CD4-positive, alpha-beta T cell (primary cell): Measurements from ENCODE around the gene GNAS-AS1. TPM values are rescaled to one million over a fixed set of nuclear protein-coding genes. Genes with fewer than 3 reads are reported as not detected.

Experiments used
- ATAC-seq: fragments of 200-7000 bp; cut with Tn5 transposase; one replicate; pipeline ENCODE4 v1.10.0; 2022; ENCODE audit warnings: mild to moderate bottlenecking; ENCODE audit not compliant: poor library complexity
- CTCF ChIA-PET: fragments of 350-600 bp; sonication (Branson Sonifier 250); formaldehyde crosslinking; loops from one replicate; lab custom pipeline; 2021; ENCODE audit warnings: antibody characterized with exemption, inconsistent platforms; lab: Charles Lee
- POLR2A ChIA-PET: fragments of 350-600 bp; sonication (Branson Sonifier 250); formaldehyde crosslinking; loops from one replicate; lab custom pipeline; 2021; ENCODE audit warnings: antibody characterized with exemption, inconsistent platforms; lab: Charles Lee
- DNase-seq, 14 experiments: peaks; one replicate each; pipeline ENCODE4 v3.0.0-alpha.2; 2013 to 2020; ENCODE audit warnings: mixed read lengths in 2 of 14
- H3K27ac ChIP-seq, 2 donors: one replicate each; pipeline versions ENCODE4 v1.5.1 to v1.7.0; 2013; ENCODE audit warnings: low read length in 2 of 2, low read depth in 1 of 2, mild to moderate bottlenecking in 1 of 2
- H3K27me3 ChIP-seq, 2 experiments: 1 replicate in 1 of 2; 2 replicates in 1 of 2; pipeline versions ENCODE4 v1.6.1 to v1.7.0; 2013; ENCODE audit warnings: low read length in 2 of 2, control low read depth in 1 of 2, mild to moderate bottlenecking in 1 of 2, moderate library complexity in 1 of 2; ENCODE audit not compliant: insufficient read depth in 2 of 2, control insufficient read depth in 1 of 2
- H3K36me3 ChIP-seq: one replicate; pipeline ENCODE4 v1.6.1; 2013; ENCODE audit warnings: low read length, control low read depth; ENCODE audit not compliant: insufficient read depth
- H3K4me1 ChIP-seq: one replicate; pipeline ENCODE4 v1.6.1; 2013; ENCODE audit warnings: low read length, control low read depth; ENCODE audit not compliant: insufficient read depth
- H3K4me3 ChIP-seq: one replicate; pipeline ENCODE4 v1.5.1; 2013; ENCODE audit warnings: mild to moderate bottlenecking, low read length, moderate library complexity
- H3K9me3 ChIP-seq, 2 experiments: 1 replicate in 1 of 2; 2 replicates in 1 of 2; pipeline versions ENCODE4 v1.6.1 to v1.7.0; 2013; ENCODE audit warnings: low read length in 2 of 2, mild to moderate bottlenecking in 2 of 2, control low read depth in 1 of 2, moderate library complexity in 1 of 2; ENCODE audit not compliant: control insufficient read depth in 1 of 2, insufficient read depth in 1 of 2
- H3K27ac Mint-ChIP-seq: one replicate; pipeline ENCODE4 v1.8.0; 2020; ENCODE audit warnings: mixed read lengths
- H3K27me3 Mint-ChIP-seq: one replicate; pipeline ENCODE4 v1.8.0; 2021; ENCODE audit warnings: mixed read lengths
- H3K36me3 Mint-ChIP-seq: one replicate; pipeline ENCODE4 v1.8.0; 2021; ENCODE audit warnings: low read depth, mixed read lengths
- H3K4me1 Mint-ChIP-seq: one replicate; pipeline ENCODE4 v1.8.0; 2021; ENCODE audit warnings: low read depth, mixed read lengths
- H3K4me3 Mint-ChIP-seq: one replicate; pipeline ENCODE4 v1.8.0; 2020; ENCODE audit warnings: mild to moderate bottlenecking, mixed read lengths
- H3K9me3 Mint-ChIP-seq: one replicate; pipeline ENCODE4 v1.8.0; 2020; ENCODE audit warnings: mixed read lengths
- CTCF ChIP-seq: fragments of 200-600 bp; IDR thresholded peaks from one replicate; pipeline ENCODE4 v1.8.0; 2022; ENCODE audit warnings: antibody characterized with exemption, mild to moderate bottlenecking
- intact Hi-C, 2 experiments: fragments of 100-400 bp; cut with DNase I in 1 of 2; cut with micrococcal nuclease in 1 of 2; formaldehyde crosslinking; loops; one replicate each; pipeline versions ENCODE4 v1.15.1 to v1.9.0; 2023 to 2025; cut with DNase I, micrococcal nuclease
- total RNA-seq, 174 experiments: library from RNA in 2 of 174; stranded (reverse) in 2 of 174; gene quantifications; one replicate each; pipeline ENCODE4 v1.2.3 and lab custom pipeline; 2021 to 2026

The GNAS-AS1 gene
- total RNA-seq, 2 experiments from 2014 or later: not detected

GRCh38 chr20:58893355-58894120 lies 42.8 kb upstream of the GNAS-AS1 start:
- POLR2A ChIA-PET: interaction anchor here (0.6 to 1.6 kb wide), 8 partner anchors 14 to 241 kb away, joined by 3 to 5 read pairs (median 3); partner anchors contain the start of gene ATP5F1E
- intact Hi-C loops: loop anchor here (2.0 to 10.0 kb wide), 8 partner anchors 15 to 1501 kb away; partner anchors contain the start of genes NELFCD (in 2 of the 2), PRELID3B (in 1 of the 2), RAB22A (in 1 of the 2) and RBM38 (in 1 of the 2)
- Histone ChIP-seq H3K36me3 (peaks cover 17% of the 10 kb centered on the region), H3K27me3 (no peaks in the 10 kb centered on the region), H3K4me3 (peak overlapping the region; percentile 88), H3K9me3 (no peaks in the 10 kb centered on the region), H3K4me1 (peaks cover 22% of the 10 kb centered on the region), H3K27ac (peak overlapping the region; percentile 86 to 95)
- Mint-ChIP-seq H3K9me3 (no peaks in the 10 kb centered on the region), H3K4me3 (peak overlapping the region; percentile 90), H3K36me3 (peaks cover 73% of the 10 kb centered on the region), H3K27ac (peak overlapping the region; percentile 99), H3K4me1 (peaks cover 62% of the 10 kb centered on the region), H3K27me3 (no peaks in the 10 kb centered on the region)
- no peak for ATAC-seq
- TF ChIP-seq CTCF: no peak
- peak in 2 of 14 experiments; percentile 36 to 42 for DNase-seq
- CTCF ChIA-PET: no interaction called here

GRCh38 chr20:58892932-58893224 lies 42.2 kb upstream of the GNAS-AS1 start:
- Mint-ChIP-seq H3K9me3 (no peaks in the 10 kb centered on the region), H3K36me3 (peaks cover 70% of the 10 kb centered on the region), H3K27ac (peak overlapping the region; percentile 99), H3K27me3 (no peaks in the 10 kb centered on the region), H3K4me3 (peak overlapping the region; percentile 100), H3K4me1 (peaks cover 62% of the 10 kb centered on the region)
- no peak for TF ChIP-seq CTCF
- Histone ChIP-seq H3K36me3 (peaks cover 11% of the 10 kb centered on the region), H3K27ac (peak overlapping the region; percentile 86 to 95), H3K27me3 (no peaks in the 10 kb centered on the region), H3K4me1 (peaks cover 26% of the 10 kb centered on the region), H3K9me3 (no peaks in the 10 kb centered on the region), H3K4me3 (peak overlapping the region; percentile 88)
- DNase-seq (no peak), ATAC-seq (no peak)
- CTCF ChIA-PET: no interaction called here
- intact Hi-C loops: loop anchor here (2.0 to 10.0 kb wide), 8 partner anchors 14 to 1501 kb away; partner anchors contain the start of genes NELFCD (in 2 of the 2), PRELID3B (in 1 of the 2), RAB22A (in 1 of the 2) and RBM38 (in 1 of the 2)
- POLR2A ChIA-PET: interaction anchor here (0.6 to 1.6 kb wide), 8 partner anchors 13 to 241 kb away, joined by 3 to 5 read pairs (median 3); partner anchors contain the start of gene ATP5F1E

GRCh38 chr20:58892141-58892931 lies 41.6 kb upstream of the GNAS-AS1 start:
- Histone ChIP-seq H3K36me3 (peaks cover 5% of the 10 kb centered on the region), H3K4me3 (peak overlapping the region; percentile 88), H3K27me3 (no peaks in the 10 kb centered on the region), H3K27ac (peak overlapping the region; percentile 86 to 95), H3K4me1 (peaks cover 30% of the 10 kb centered on the region), H3K9me3 (no peaks in the 10 kb centered on the region)
- ChIA-PET CTCF (no interaction called here), POLR2A (interaction anchor here (0.6 to 4.4 kb wide), 14 partner anchors 13 to 273 kb away, joined by 3 to 54 read pairs (median 4); partner anchors contain the start of genes ATP5F1E and STX16)
- intact Hi-C loops: loop anchor here (2.0 to 10.0 kb wide), 8 partner anchors 14 to 1500 kb away; partner anchors contain the start of genes NELFCD (in 2 of the 2), PRELID3B (in 1 of the 2), RAB22A (in 1 of the 2) and RBM38 (in 1 of the 2)
- TF ChIP-seq CTCF: no peak
- Mint-ChIP-seq H3K4me1 (peaks cover 61% of the 10 kb centered on the region), H3K27ac (peak overlapping the region; percentile 99), H3K27me3 (no peaks in the 10 kb centered on the region), H3K4me3 (peak overlapping the region; percentile 100), H3K9me3 (no peaks in the 10 kb centered on the region), H3K36me3 (peaks cover 64% of the 10 kb centered on the region)
- ATAC-seq: peak; percentile 37
- peak; percentile 51 to 88 (median 72) for DNase-seq
